ENCODE results near the gene PELI1.

PELI1 gene

GRCh38 chr2:64151476-64151875, 7.3 kb upstream of the PELI1 start:
- no peak for DNase-seq

GRCh38 chr2:64145714-64146113, 1.5 kb upstream of the PELI1 start:
- peak; percentile 31 for DNase-seq

- no peak for DNase-seq
Measured at GRCh38 chr2:64145119-64145518, 899 bp upstream of the PELI1 start.

GRCh38 chr2:64143169-64144056, 807 bp downstream of the PELI1 start:
- DNase-seq, result peak; percentile 48

- peak; percentile 36 for DNase-seq
Measured at GRCh38 chr2:64142741-64143168, 1.5 kb downstream of the PELI1 start.

GRCh38 chr2:64141674-64142405, 2.4 kb downstream of the PELI1 start:
- no peak for DNase-seq

GRCh38 chr2:64140665-64141200, 3.5 kb downstream of the PELI1 start:
- DNase-seq, result no peak

- DNase-seq, result no peak
Measured at GRCh38 chr2:64139956-64140355, 4.3 kb downstream of the PELI1 start.

GRCh38 chr2:64137996-64138395, 6.2 kb downstream of the PELI1 start:
- no peak for DNase-seq

- DNase-seq, result no peak
Measured at GRCh38 chr2:64137567-64137966, 6.7 kb downstream of the PELI1 start.

GRCh38 chr2:64135421-64135820, 8.8 kb downstream of the PELI1 start:
- DNase-seq, result no peak

- no peak for DNase-seq
Measured at GRCh38 chr2:64134813-64135212, 9.4 kb downstream of the PELI1 start.

GRCh38 chr2:64133828-64134227, 10.4 kb downstream of the PELI1 start:
- DNase-seq, result no peak

GRCh38 chr2:64133354-64133753, 10.9 kb downstream of the PELI1 start:
- no peak for DNase-seq

- DNase-seq, result no peak
Measured at GRCh38 chr2:64130333-64130732, 13.9 kb downstream of the PELI1 start.

- DNase-seq, result no peak
Measured at GRCh38 chr2:64128943-64129391, 15.3 kb downstream of the PELI1 start.

- no peak for DNase-seq
Measured at GRCh38 chr2:64128406-64128805, 15.8 kb downstream of the PELI1 start.

GRCh38 chr2:64127119-64127518, 17.1 kb downstream of the PELI1 start:
- no peak for DNase-seq

- DNase-seq, result no peak
Measured at GRCh38 chr2:64126601-64127000, 17.6 kb downstream of the PELI1 start.

- DNase-seq, result no peak
Measured at GRCh38 chr2:64124571-64124970, 19.6 kb downstream of the PELI1 start.

GRCh38 chr2:64124168-64124567, 20.1 kb downstream of the PELI1 start:
- no peak for DNase-seq

GRCh38 chr2:64123740-64124139, 20.5 kb downstream of the PELI1 start:
- no peak for DNase-seq

- no peak for DNase-seq
Measured at GRCh38 chr2:64122358-64122757, 21.9 kb downstream of the PELI1 start.

GRCh38 chr2:64120928-64121327, 23.3 kb downstream of the PELI1 start:
- no peak for DNase-seq
